UCSD-AML1 (cell line): ENCODE data around the gene PODXL2.

Source experiments
- DNase-seq: peaks from one replicate; lab custom pipeline; 2025; ENCODE audit not compliant: unreplicated experiment; lab: John Stamatoyannopoulos, UW

PODXL2 gene

GRCh38 chr3:127720161-127720823 is 91.3 kb downstream of the PODXL2 start:
- no peak for DNase-seq

GRCh38 chr3:127720985-127721935 is 92.3 kb downstream of the PODXL2 start:
- DNase-seq, result no peak

- no peak for DNase-seq
Observed at GRCh38 chr3:127722091-127722784, 93.3 kb downstream of the PODXL2 start.
